AG09309 (cell line): ENCODE measurements around the gene ZNF574.
"Not testable (repeated sequence)": the region's sequence is repeated elsewhere in the genome, so short reads cannot be mapped to it uniquely, and the experiment has no call there.

Experiments
- DNase-seq: peaks from one replicate; pipeline ENCODE4 v3.0.0-alpha.2; 2010; ENCODE audit warnings: low read depth
- H3K4me3 ChIP-seq: 2 replicates; pipeline ENCODE4 v1.5.1; 2011; ENCODE audit warnings: mild to moderate bottlenecking, low read depth, low read length, moderate library complexity; ENCODE audit not compliant: control insufficient read depth
- TF ChIP-seq, protein P1 (sequence below): IDR thresholded peaks from 2 replicates; pipeline ENCODE4 v1.5.1; 2011; ENCODE audit warnings: mild to moderate bottlenecking, low read depth, low read length, inconsistent platforms; ENCODE audit not compliant: insufficient read depth, control insufficient read depth; ENCODE audit errors: missing control alignments

Gene ZNF574

DNA sequence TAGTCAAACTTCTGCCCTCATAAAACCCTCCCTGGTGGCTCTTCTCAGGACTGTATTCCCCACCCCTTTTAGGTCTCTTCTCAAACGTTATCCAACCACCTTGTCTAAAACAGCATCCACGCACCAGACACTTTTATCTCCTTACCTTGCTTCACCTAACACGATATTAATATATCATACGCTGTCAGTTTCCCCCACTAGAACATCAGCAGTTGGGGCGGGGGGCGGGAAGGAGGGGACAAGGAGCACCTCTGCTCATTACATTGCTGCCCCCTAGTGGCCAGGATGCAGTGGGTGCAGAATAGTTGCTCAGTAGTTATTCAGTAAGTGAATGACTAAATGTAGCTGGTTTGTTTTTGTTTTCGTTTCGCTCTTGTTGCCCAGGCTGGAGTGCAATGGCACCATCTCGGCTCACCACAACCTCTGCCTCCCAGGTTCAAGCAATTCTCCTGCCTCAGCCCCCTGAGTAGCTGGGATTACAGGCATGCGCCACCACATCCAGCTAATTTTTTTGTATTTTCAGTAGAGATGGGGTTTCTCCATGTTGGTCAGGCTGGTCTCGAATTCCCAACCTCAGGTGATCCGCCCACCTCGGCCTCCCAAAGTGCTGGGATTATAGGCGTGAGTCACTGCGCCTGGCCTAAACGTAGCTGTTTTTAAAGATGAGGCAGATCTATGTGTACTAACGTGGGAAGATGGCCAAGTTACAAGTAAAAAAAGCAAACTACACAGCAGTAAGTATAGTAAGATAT, 41.1 kb upstream of the ZNF574 start:
- not testable (repeated sequence) for H3K4me3 ChIP-seq
- peak; percentile 27 for DNase-seq
- TF ChIP-seq, protein P1, sequence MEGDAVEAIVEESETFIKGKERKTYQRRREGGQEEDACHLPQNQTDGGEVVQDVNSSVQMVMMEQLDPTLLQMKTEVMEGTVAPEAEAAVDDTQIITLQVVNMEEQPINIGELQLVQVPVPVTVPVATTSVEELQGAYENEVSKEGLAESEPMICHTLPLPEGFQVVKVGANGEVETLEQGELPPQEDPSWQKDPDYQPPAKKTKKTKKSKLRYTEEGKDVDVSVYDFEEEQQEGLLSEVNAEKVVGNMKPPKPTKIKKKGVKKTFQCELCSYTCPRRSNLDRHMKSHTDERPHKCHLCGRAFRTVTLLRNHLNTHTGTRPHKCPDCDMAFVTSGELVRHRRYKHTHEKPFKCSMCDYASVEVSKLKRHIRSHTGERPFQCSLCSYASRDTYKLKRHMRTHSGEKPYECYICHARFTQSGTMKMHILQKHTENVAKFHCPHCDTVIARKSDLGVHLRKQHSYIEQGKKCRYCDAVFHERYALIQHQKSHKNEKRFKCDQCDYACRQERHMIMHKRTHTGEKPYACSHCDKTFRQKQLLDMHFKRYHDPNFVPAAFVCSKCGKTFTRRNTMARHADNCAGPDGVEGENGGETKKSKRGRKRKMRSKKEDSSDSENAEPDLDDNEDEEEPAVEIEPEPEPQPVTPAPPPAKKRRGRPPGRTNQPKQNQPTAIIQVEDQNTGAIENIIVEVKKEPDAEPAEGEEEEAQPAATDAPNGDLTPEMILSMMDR, result peak; percentile 85

DNA sequence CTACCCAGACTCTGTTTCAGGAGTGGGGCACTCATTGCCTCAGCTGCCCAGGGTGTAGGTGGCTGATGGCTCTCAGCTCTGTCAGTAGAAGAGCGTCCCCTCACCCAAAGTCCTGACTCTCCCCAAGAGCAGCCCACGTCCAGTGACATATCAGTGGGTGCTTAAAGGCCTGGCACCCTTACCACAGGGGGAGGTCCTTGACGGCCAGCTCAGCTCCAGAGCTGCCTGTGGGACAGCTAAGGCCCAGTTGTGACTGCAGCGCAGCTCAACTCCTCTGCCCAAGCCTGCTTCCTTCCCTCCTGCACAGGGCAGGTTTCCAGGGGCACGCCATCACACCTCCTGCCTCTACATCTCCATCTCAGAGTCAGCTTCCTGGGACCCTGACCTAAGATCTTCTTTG, 38.3 kb upstream of the ZNF574 start:
- no peak overlapping the region for H3K4me3 ChIP-seq
- TF ChIP-seq, protein P1, result no peak
- DNase-seq, result no peak

DNA sequence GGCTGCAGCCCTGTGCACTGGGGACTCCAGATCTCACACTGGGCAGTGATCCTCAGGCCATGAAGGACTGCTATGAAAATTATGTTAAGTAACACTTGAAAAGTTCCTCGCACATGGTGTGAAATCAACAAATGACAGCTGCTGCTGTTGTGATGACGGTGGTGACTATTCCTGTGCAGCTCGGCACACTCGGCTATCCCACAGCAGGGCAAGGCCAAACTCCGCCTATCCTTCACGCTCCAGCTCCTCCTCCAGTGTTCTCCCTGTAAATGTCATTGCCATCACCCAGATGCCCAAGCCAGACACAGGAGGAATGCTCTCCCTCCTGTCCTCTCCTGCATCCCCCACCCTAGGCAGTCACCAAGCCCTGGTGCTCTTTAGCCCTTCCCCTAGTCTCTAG, 37.3 kb upstream of the ZNF574 start:
- TF ChIP-seq, protein P1, result no peak
- DNase-seq, result no peak
- H3K4me3 ChIP-seq, result no peak overlapping the region

DNA sequence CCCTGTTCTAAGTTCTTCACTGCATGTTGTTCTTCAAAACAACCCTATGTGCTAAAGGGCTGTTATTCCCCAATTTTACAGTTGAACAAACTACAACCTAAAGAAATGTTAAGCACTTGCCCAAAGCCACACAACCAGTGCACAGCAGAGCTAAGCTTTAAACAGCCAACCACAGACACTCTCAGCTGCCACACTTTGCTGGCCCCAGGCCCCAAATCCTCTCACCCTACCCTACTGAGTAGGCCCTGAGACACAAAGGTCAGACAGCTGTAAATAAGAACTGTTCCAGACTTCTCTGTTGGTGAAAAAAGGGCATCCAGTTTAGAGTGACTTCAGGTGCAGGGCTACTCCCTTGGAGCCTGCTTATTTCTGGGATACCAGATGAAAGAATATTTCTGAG, 35.9 kb upstream of the ZNF574 start:
- no peak for DNase-seq
- TF ChIP-seq, protein P1, result no peak
- no peak overlapping the region for H3K4me3 ChIP-seq

DNA sequence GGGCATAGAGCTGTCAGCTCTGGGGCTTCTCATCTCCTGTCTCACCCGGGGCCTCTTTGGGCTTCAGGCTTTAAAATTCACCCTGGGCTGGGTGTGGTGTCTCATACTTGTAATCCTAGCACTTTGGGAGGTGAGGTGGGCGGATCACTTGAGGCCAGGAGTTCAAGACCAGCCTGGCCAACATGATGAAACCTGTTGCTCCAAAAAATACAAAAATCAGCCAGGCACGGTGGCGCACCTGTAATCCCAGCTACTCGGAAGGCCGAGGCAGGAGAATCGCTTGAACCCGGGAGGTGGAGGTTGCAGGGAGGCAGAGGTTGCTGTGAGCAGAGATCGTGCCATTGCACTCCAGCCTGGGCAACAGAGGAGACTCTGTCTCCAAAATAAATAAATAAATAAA, 35.5 kb upstream of the ZNF574 start:
- not testable (repeated sequence) for DNase-seq, H3K4me3 ChIP-seq

DNA sequence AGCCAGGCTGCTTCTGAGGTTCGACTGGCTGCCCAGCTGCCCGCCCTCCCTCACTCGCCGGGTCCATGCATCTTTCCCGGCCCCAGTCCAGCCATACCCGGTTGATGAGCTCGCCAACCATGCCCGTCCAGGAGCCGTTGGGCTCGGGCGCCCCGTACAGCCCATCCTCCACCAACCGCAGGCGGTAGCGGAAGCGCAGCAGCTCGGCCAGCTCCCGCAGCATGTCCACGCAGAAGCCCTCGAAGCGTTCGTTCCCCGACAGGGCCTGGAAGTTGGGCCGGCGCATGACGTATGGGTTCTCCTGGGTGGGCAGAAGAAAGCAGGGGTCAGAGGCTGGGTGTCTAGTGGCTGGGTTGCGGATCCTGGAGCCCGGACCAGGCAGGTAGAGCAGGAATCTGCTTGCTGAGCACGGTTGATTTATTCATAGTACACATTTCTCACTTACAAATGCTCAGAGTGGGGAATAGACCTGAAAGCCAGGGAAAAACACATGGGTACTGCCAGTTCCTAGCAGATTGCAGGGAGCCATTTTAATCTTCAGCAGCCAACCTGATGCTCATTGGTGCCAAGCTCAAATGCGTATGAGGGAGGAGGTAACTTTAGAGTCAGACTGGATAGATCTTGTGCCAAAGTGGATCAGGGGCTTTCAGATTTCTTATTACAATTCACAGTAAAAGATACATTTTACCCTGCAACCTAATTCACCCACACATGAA, 33.4 kb upstream of the ZNF574 start:
- no peak overlapping the region for H3K4me3 ChIP-seq
- TF ChIP-seq, protein P1, result no peak
- DNase-seq, result no peak

DNA sequence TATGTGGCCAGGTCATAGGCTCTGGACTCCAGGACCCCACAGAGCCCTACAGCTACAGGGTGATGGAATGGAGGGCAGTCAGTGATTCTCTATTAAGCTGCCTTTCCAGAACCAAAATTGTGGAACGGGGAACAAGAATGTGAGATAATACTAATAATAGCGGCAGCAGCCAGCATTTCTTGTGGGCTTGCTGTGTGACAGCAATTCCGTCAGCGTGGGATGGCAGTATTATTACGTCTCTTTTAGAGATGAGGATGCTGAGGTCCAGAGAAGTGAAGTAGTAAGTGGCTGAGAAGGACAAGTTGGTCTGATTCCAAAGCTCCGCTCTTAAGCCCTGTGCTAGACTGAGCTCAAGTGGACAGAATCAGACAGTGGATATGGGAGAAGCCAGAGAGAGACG, 30.4 kb upstream of the ZNF574 start:
- TF ChIP-seq, protein P1, result no peak
- no peak overlapping the region for H3K4me3 ChIP-seq
- DNase-seq, result no peak
